AG04449 (cell line): ENCODE results near the gene SDHB.

Experiments used
- CTCF ChIA-PET: fragments of 350-600 bp; formaldehyde crosslinking; extraction: SDS; loops from one replicate; lab custom pipeline; 2021; ENCODE audit warnings: antibody characterized with exemption; lab: Yijun Ruan, JAX
- POLR2A ChIA-PET: fragments of 400-600, 350-600 bp; formaldehyde crosslinking; extraction: SDS; loops from one replicate; lab custom pipeline; 2020; ENCODE audit warnings: antibody characterized with exemption, inconsistent platforms; lab: Yijun Ruan, JAX
- DNase-seq: peaks from one replicate; pipeline ENCODE4 v3.0.0-alpha.2; 2010; ENCODE audit warnings: low read depth, low spot score
- H3K4me3 ChIP-seq: 2 replicates; pipeline ENCODE4 v1.5.1; 2011; ENCODE audit warnings: low read depth, mild to moderate bottlenecking, control low read depth, low read length
- TF ChIP-seq, protein P1 (sequence below): IDR thresholded peaks from one replicate; pipeline ENCODE4 v1.5.1; 2011; ENCODE audit warnings: mild to moderate bottlenecking, moderate library complexity, low read length, control low read depth, inconsistent platforms; ENCODE audit not compliant: insufficient read depth; ENCODE audit errors: missing control alignments

Gene SDHB

DNA sequence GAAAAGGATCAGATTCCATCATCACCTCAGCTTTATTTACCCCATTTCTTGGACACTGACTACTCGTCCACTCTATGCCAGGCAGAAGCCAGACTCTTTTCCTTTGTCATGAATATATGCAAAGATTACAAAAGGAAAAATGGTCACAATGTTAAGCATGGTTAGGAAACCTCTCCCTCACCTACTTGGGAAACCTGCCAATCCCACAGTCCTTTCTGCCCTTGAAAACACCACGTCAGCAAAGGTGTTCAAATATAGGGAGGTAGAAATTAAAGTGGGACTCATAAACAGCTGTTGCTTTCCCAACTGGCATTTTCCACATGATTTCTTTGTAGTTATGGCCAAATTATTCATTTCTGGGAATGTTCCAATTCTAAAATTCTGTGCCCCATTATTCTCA, 25.9 kb downstream of the SDHB start:
- TF ChIP-seq, protein P1, sequence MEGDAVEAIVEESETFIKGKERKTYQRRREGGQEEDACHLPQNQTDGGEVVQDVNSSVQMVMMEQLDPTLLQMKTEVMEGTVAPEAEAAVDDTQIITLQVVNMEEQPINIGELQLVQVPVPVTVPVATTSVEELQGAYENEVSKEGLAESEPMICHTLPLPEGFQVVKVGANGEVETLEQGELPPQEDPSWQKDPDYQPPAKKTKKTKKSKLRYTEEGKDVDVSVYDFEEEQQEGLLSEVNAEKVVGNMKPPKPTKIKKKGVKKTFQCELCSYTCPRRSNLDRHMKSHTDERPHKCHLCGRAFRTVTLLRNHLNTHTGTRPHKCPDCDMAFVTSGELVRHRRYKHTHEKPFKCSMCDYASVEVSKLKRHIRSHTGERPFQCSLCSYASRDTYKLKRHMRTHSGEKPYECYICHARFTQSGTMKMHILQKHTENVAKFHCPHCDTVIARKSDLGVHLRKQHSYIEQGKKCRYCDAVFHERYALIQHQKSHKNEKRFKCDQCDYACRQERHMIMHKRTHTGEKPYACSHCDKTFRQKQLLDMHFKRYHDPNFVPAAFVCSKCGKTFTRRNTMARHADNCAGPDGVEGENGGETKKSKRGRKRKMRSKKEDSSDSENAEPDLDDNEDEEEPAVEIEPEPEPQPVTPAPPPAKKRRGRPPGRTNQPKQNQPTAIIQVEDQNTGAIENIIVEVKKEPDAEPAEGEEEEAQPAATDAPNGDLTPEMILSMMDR, result no peak
- ChIA-PET POLR2A (no interaction called here), CTCF (interaction anchor here (1.2 to 2.1 kb wide), 5 partner anchors 14 to 407 kb away, joined by 3 to 5 read pairs (median 3); no protein-coding TSS in a partner anchor)
- H3K4me3 ChIP-seq, result no peak overlapping the region
- no peak for DNase-seq

DNA sequence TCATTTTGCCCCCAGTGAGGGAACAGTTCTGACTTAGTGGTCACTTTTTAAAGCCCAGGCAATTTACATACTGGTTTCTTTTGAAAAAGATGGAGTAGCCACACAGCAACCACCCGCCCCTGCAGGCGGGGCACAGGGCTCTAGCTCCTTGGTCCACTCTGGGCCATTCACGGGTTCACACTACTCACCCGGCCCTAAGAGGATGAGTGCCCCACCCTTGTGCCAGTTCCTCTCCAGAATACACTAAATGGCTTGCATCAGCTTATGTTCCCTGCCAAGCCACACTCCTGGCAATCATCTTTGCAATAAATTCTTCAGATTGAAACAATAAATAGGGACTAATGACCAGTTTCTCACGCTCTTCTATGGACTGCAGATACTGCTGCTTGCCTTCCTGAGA, 26.4 kb downstream of the SDHB start:
- no peak overlapping the region for H3K4me3 ChIP-seq
- DNase-seq, result no peak
- ChIA-PET CTCF (interaction anchor here (1.2 to 2.1 kb wide), 4 partner anchors 14 to 407 kb away, joined by 3 to 5 read pairs (median 3); no protein-coding TSS in a partner anchor), POLR2A (no interaction called here)
- TF ChIP-seq, protein P1, result no peak

DNA sequence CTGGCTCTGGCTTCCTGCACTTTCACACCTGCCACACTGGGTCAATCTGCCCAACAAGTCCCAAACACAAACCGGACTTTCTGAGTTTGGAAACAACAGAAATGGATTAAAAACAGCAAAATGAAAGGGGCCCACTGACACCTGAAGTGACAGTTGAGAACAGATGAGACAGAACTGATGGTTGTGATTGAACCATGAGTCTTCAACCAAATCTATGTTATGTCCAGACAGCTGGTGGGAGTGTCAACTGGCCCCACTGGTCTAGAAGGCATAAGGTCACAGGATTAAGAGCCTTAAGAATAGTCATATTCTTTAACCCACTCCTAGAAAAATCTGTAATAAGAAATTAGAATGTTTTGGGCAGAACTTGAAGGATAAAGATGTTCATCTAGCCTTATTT, 29.1 kb downstream of the SDHB start:
- TF ChIP-seq, protein P1, result no peak
- H3K4me3 ChIP-seq, result no peak overlapping the region
- ChIA-PET CTCF (interaction anchor here (0.9 to 5.5 kb wide), 3 partner anchors 14 to 61 kb away, joined by 3 to 31 read pairs (median 3); no protein-coding TSS in a partner anchor), POLR2A (no interaction called here)
- no peak for DNase-seq

DNA sequence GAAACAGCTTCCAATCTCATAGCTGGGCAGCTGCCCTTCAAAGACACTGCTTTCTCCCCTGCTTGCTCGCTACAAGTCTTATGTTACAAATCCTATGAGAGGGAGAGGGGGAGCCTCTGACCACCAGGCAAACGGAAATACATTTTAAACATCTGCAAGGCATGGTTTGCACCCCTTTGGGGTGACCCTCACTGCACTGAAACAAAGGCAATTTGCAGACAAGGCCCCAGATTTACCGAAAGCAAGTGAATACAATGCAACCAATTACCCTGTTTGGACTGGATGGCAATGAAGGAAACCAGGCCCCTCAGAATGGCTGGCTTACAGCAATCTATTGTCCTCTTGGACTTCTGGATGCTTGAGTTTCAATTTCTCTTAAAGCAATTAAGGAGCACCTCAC, 30.3 kb downstream of the SDHB start:
- TF ChIP-seq, protein P1, result no peak
- ChIA-PET CTCF (interaction anchor here (1.1 to 5.5 kb wide), 7 partner anchors 9 to 68 kb away, joined by 3 to 31 read pairs (median 5); no protein-coding TSS in a partner anchor), POLR2A (interaction anchor here (1.2 kb wide), 1 partner anchor 10 kb away, joined by 4 read pairs; no protein-coding TSS in a partner anchor)
- DNase-seq, result no peak
- no peak overlapping the region for H3K4me3 ChIP-seq

DNA sequence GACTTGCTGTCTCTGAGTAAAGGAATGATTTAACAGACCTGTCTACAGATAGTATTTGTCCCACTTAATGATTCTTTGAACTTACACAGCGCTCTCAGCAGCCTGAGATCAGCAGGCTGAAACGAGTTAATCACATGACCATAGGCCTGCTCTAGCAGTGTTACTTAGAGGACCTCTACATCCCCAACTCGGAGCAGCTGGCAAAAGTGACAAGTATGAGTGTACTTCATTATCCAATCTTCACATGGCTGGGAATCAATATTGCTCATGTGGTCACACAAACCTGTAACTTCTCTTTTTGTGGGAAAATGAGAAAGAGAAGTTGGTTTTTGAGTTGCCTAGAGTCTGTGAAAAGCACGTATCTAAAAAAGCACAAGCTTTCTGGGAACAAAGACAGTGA, 30.7 kb downstream of the SDHB start:
- CTCF ChIA-PET, result interaction anchor here (0.6 to 5.5 kb wide), 7 partner anchors 9 to 71 kb away, joined by 3 to 31 read pairs (median 5); no protein-coding TSS in a partner anchor
- POLR2A ChIA-PET, result interaction anchor here (1.1 to 1.2 kb wide), 2 partner anchors 10 kb away, joined by 3 to 4 read pairs; no protein-coding TSS in a partner anchor
- DNase-seq, result no peak
- TF ChIP-seq, protein P1, result no peak
- H3K4me3 ChIP-seq, result no peak overlapping the region

DNA sequence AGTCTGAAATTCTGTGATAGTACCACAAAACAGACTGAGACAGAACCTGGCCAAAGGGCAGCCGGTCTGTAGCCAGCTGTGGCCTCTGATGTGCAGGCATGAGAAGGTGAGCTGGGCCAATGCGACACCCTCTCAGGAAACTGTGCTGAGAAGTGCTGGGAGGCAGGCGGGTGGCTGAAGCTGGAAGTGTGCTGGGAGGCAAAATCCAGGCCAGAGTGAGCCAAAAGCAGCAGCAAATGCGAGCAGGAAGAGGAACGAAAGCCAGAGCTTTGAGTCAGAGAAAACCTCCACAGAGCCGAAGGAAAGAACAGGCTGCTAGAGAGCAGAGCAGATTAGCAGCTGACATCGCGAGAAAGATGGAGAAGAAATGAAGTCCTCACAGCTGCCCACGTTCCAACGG, 31.9 kb downstream of the SDHB start:
- TF ChIP-seq, protein P1, result no peak
- no peak overlapping the region for H3K4me3 ChIP-seq
- CTCF ChIA-PET, result interaction anchor here (1.9 to 5.5 kb wide), 3 partner anchors 25 to 70 kb away, joined by 6 to 31 read pairs (median 7); no protein-coding TSS in a partner anchor
- no peak for DNase-seq
- POLR2A ChIA-PET, result no interaction called here
